Brain microvascular endothelial cell (primary cell): ENCODE data around the gene BOC.
A peak's percentile ranks its signal among the peaks of the same experiment; 100 is the strongest.

ENCODE experiments used
- DNase-seq: peaks from one replicate; pipeline ENCODE4 v3.0.0-alpha.2; 2020
- H3K27ac ChIP-seq: fragments of 250-450 bp; sonication (Bioruptor Pico); 2 replicates; pipeline ENCODE4 v1.5.1; 2020; ENCODE audit warnings: mild to moderate bottlenecking, moderate library complexity
- H3K27me3 ChIP-seq: fragments of 250-450 bp; sonication (Bioruptor Pico); replicated peaks from 2 replicates; pipeline ENCODE4 v1.5.1; 2020; ENCODE audit warnings: mild to moderate bottlenecking
- H3K36me3 ChIP-seq: fragments of 250-450 bp; sonication (Bioruptor Pico); replicated peaks from 2 replicates; pipeline ENCODE4 v1.5.1; 2020; ENCODE audit warnings: mild to moderate bottlenecking
- H3K4me3 ChIP-seq: 2 replicates; pipeline ENCODE4 v1.5.1; 2011; ENCODE audit warnings: low read depth, mild to moderate bottlenecking, control low read depth, low read length, moderate library complexity
- in situ Hi-C: cut with HindIII; loops from 2 replicates; pipeline ENCODE4 v1.10.0; 2017; ENCODE audit warnings: low sequenced_read_pairs, low pct_ligation_motif_present
- TF ChIP-seq, protein P1 (sequence below): IDR thresholded peaks from 2 replicates; pipeline ENCODE4 v1.5.1; 2011; ENCODE audit warnings: low read depth, mild to moderate bottlenecking, moderate library complexity, low read length, control low read depth, inconsistent platforms; ENCODE audit errors: missing control alignments

The BOC gene

GRCh38 chr3:113276751-113277080 lies 65.4 kb downstream of the BOC start:
- Histone ChIP-seq H3K27ac (peak overlapping the region; percentile 64), H3K36me3 (no peaks in the 10 kb centered on the region), H3K4me3 (peak overlapping the region; percentile 38), H3K27me3 (no peaks in the 10 kb centered on the region)
- no peak for DNase-seq
- in situ Hi-C loops: no loop called here
- TF ChIP-seq, protein P1, sequence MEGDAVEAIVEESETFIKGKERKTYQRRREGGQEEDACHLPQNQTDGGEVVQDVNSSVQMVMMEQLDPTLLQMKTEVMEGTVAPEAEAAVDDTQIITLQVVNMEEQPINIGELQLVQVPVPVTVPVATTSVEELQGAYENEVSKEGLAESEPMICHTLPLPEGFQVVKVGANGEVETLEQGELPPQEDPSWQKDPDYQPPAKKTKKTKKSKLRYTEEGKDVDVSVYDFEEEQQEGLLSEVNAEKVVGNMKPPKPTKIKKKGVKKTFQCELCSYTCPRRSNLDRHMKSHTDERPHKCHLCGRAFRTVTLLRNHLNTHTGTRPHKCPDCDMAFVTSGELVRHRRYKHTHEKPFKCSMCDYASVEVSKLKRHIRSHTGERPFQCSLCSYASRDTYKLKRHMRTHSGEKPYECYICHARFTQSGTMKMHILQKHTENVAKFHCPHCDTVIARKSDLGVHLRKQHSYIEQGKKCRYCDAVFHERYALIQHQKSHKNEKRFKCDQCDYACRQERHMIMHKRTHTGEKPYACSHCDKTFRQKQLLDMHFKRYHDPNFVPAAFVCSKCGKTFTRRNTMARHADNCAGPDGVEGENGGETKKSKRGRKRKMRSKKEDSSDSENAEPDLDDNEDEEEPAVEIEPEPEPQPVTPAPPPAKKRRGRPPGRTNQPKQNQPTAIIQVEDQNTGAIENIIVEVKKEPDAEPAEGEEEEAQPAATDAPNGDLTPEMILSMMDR: no peak

GRCh38 chr3:113277414-113277813 lies 66.1 kb downstream of the BOC start:
- in situ Hi-C loops: no loop called here
- H3K4me3 ChIP-seq: no peak overlapping the region
- no peaks in the 10 kb centered on the region for H3K36me3 ChIP-seq
- TF ChIP-seq, protein P1: no peak
- no peaks in the 10 kb centered on the region for H3K27me3 ChIP-seq
- DNase-seq: no peak
- H3K27ac ChIP-seq: no peak overlapping the region

DNA sequence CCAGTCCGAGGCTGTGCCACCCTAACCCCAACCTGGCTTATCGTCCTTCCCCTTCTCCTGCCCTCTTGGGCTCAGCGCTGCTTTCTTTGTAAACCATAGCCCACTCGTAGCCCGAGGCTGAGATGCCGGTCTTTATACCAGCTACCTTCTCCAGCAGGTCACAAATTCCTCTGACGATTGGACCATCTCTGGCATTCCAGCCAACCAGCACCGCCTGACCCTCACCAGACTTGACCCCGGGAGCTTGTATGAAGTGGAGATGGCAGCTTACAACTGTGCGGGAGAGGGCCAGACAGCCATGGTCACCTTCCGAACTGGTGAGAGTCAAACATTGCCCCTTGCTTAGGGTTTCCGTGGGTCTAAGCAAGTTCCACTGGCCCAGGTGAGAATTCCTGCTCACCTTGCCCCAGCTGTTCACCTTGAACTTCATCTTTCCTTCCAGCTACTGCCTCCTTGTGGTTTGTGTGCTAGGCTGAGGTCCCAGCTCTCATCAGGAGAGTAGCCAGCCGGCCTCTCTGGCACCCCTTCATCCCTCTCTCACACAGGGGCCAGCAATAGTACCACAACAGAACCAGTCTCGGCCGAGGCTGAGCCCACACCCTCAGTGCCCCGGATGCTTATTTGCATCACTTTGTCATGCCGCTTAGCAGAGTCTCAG lies 66.7 kb downstream of the BOC start:
- Histone ChIP-seq H3K27ac (no peak overlapping the region), H3K4me3 (no peak overlapping the region), H3K27me3 (no peaks in the 10 kb centered on the region), H3K36me3 (no peaks in the 10 kb centered on the region)
- in situ Hi-C loops: no loop called here
- no peak for DNase-seq
- TF ChIP-seq, protein P1: peak; percentile 45

- Histone ChIP-seq H3K27ac (no peak overlapping the region), H3K4me3 (no peak overlapping the region), H3K27me3 (no peaks in the 10 kb centered on the region), H3K36me3 (no peaks in the 10 kb centered on the region)
- TF ChIP-seq, protein P1: no peak
- in situ Hi-C loops: no loop called here
- DNase-seq: no peak
Measured at GRCh38 chr3:113278599-113278955, 67.2 kb downstream of the BOC start.

DNA sequence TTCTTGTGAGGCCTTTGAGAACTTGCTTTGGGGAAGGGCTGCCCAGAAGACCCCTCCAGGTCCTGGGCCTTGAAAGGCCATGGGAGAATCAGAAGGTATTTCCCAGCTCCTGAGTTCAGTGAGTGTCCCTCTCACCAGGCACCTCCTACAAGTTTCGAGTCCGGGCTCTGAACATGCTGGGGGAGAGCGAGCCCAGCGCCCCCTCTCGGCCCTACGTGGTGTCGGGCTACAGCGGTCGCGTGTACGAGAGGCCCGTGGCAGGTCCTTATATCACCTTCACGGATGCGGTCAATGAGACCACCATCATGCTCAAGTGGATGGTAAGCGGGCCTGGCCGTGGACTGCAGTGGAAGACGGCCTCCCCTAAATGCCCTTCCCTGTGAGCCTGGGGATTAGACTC lies 68.3 kb downstream of the BOC start:
- in situ Hi-C loops: no loop called here
- no peaks in the 10 kb centered on the region for H3K36me3 ChIP-seq
- H3K4me3 ChIP-seq: no peak overlapping the region
- no peaks in the 10 kb centered on the region for H3K27me3 ChIP-seq
- TF ChIP-seq, protein P1: no peak
- no peak overlapping the region for H3K27ac ChIP-seq
- DNase-seq: no peak

DNA sequence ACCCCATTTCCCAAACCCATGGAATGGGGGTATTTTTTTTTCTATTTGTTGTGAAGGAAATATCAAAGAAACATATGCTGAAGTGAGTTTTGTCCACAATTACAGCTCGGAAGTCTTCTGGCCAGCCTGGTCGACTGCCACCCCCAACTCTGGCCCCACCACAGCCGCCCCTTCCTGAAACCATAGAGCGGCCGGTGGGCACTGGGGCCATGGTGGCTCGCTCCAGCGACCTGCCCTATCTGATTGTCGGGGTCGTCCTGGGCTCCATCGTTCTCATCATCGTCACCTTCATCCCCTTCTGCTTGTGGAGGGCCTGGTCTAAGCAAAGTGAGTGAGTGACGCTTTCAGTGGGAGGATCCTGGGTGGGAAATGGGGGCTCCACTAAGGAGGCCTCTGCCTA lies 71.9 kb downstream of the BOC start:
- Histone ChIP-seq H3K27ac (no peak overlapping the region), H3K4me3 (no peak overlapping the region), H3K36me3 (no peaks in the 10 kb centered on the region), H3K27me3 (no peaks in the 10 kb centered on the region)
- TF ChIP-seq, protein P1: no peak
- no peak for DNase-seq
- in situ Hi-C loops: no loop called here
